ENCODE data around the gene SYNC. TPM values are rescaled to one million over a fixed set of nuclear protein-coding genes. Genes with fewer than 3 reads are reported as not detected.

The SYNC gene
- total RNA-seq (2022) (0.20 TPM in 1 of 2 replicates, not detected in the other), Bru-seq, nascent RNA (percentile 15 among the genes with signal in this experiment), BruChase-seq, experiment 1, labeled RNA remaining after a 2-hour chase (percentile 11 among the genes with signal in this experiment), BruChase-seq, experiment 2, labeled RNA remaining after a 6-hour chase (percentile 7 among the genes with signal in this experiment)
- long read RNA-seq, partial matches to known transcripts: 0 of 182 reads
- long read RNA-seq, other reads (novel, unspliced or antisense): 182 of 182 reads

DNA sequence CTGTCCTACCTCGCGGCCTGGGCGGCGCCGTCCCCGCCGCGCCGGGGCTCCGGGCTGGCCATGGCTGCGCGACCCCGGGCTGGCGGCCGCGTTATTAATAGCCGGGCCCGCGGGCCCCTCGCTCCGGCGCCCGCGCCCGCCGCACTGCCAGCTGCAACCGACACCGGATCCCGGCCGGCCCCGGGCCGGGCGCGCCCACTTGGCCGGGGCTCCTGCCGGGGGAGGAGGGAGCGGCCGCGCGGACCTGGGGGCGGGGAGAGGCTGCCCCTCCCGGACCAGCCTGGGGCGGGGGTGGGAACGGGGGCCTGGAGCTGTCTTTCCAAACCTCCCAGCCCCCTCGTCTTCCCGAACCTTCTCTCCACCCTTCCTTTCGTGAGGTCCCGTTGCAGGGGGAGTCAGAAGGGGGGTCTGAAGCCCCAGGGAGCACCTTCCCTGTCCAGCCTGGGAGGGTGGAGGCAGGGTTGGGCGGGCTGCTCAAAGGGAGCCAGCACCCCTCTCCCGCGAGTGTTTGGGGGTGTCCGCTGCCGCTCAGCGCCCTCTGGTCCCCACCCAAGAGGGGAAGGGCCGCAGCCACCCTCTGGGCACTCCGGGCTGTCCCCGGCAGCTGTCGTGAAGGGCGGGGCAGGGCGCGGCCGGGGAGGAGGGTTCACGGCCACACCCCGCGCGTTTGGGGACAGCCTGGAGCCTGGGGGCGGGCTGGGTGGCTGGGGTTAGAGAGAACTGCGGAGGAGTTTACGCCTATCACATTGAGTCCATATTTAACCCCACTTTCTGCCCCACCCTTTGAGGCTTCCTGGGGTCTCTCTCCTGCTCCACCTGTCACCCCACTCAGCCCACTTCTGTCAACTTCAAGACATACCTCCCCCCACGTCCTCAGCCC, at the start of gene SYNC:
TSS of gene SYNC (minus strand) at position 172 of the 880 bp plus-strand sequence. CDS start at position 62, 110 bp downstream.
- Histone ChIP-seq H3K9me3 (no peaks in the 10 kb centered on the region), H3K4me1 (no peaks in the 10 kb centered on the region), H3K36me3 (ENCODE audit: control insufficient read depth, insufficient read depth, low read length) (no peaks in the 10 kb centered on the region), H3K4me3 (ENCODE audit: low read depth, low read length) (peak within 1 kb of the TSS; percentile 39), H3K27me3 (replicated peaks; ENCODE audit: control insufficient read depth, insufficient read depth, low read length) (no peaks in the 10 kb centered on the region)
- POLR2A ChIA-PET: no interaction called here
- intact Hi-C loops (cut with micrococcal nuclease; ENCODE audit: unreplicated experiment): no loop called here
- TF ChIP-seq, protein P1, sequence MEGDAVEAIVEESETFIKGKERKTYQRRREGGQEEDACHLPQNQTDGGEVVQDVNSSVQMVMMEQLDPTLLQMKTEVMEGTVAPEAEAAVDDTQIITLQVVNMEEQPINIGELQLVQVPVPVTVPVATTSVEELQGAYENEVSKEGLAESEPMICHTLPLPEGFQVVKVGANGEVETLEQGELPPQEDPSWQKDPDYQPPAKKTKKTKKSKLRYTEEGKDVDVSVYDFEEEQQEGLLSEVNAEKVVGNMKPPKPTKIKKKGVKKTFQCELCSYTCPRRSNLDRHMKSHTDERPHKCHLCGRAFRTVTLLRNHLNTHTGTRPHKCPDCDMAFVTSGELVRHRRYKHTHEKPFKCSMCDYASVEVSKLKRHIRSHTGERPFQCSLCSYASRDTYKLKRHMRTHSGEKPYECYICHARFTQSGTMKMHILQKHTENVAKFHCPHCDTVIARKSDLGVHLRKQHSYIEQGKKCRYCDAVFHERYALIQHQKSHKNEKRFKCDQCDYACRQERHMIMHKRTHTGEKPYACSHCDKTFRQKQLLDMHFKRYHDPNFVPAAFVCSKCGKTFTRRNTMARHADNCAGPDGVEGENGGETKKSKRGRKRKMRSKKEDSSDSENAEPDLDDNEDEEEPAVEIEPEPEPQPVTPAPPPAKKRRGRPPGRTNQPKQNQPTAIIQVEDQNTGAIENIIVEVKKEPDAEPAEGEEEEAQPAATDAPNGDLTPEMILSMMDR (IDR thresholded peaks at IDR 0.05; ENCODE audit: insufficient read depth in 1 of 2, low read depth in 1 of 2, low read length in 1 of 2, severe bottlenecking in 1 of 2, unreplicated experiment in 1 of 2): no peak
- Mint-ChIP-seq H3K9me3 (ENCODE audit: unreplicated experiment) (no peaks in the 10 kb centered on the region), H3K27ac (ENCODE audit: unreplicated experiment) (no peak within 1 kb of the TSS), H3K27me3 (ENCODE audit: insufficient read depth, unreplicated experiment) (no peaks in the 10 kb centered on the region), H3K4me1 (ENCODE audit: low read depth, unreplicated experiment) (peaks cover 7% of the 10 kb centered on the region), H3K4me3 (ENCODE audit: unreplicated experiment) (peak within 1 kb of the TSS; percentile 70), H3K36me3 (ENCODE audit: insufficient read depth, unreplicated experiment) (no peaks in the 10 kb centered on the region)
- CTCF ChIA-PET: interaction anchor here (0.6 to 0.8 kb wide), 4 partner anchors 10 to 932 kb away, joined by 3 to 4 read pairs (median 3); no protein-coding TSS in a partner anchor
- BruUV-seq (replicated peaks): no TSS peak
- peak in 1 of 2 experiments; percentile 28 for DNase-seq

DNA sequence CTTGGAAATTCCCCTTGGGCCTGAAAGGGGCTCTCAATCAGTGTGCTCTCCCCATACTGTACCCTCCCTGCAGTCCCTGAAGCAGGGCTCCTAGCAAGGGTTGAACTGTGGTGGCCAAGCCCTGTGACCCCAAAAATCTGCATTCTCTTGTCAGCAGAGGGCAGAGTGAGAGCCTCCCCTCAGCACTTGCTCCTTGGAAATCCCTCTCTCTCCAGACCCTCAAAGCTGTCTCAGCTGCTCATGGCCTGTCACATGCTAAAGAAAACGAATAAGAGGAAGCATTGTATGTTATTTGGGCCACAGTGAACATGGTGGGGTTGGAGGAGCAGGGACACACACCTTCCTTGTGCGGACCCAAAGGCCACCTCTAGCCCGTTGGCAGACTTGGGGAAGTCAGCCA, 47.2 kb upstream of the SYNC start:
- no peaks in the 10 kb centered on the region for H3K36me3 ChIP-seq (ENCODE audit: control insufficient read depth, insufficient read depth, low read length)
- H3K9me3 Mint-ChIP-seq (ENCODE audit: unreplicated experiment): no peaks in the 10 kb centered on the region
- peaks cover 39% of the 10 kb centered on the region for H3K36me3 Mint-ChIP-seq (ENCODE audit: insufficient read depth, unreplicated experiment)
- peaks cover 19% of the 10 kb centered on the region for H3K4me1 Mint-ChIP-seq (ENCODE audit: low read depth, unreplicated experiment)
- intact Hi-C loops (cut with micrococcal nuclease; ENCODE audit: unreplicated experiment): no loop called here
- no peaks in the 10 kb centered on the region for H3K4me1 ChIP-seq
- ChIA-PET POLR2A (interaction anchor here (0.5 kb wide), 1 partner anchor 364 kb away, joined by 4 read pairs; no protein-coding TSS in a partner anchor), CTCF (interaction anchor here (1.0 kb wide), 1 partner anchor 23 kb away, joined by 4 read pairs; no protein-coding TSS in a partner anchor)
- H3K9me3 ChIP-seq: no peaks in the 10 kb centered on the region
- BruUV-seq (replicated peaks): no TSS peak
- no peaks in the 10 kb centered on the region for H3K27me3 ChIP-seq (replicated peaks; ENCODE audit: control insufficient read depth, insufficient read depth, low read length)
- no peak overlapping the region for H3K4me3 ChIP-seq (ENCODE audit: low read depth, low read length)
- no peaks in the 10 kb centered on the region for H3K27me3 Mint-ChIP-seq (ENCODE audit: insufficient read depth, unreplicated experiment)
- TF ChIP-seq, protein P1 (IDR thresholded peaks at IDR 0.05; ENCODE audit: insufficient read depth in 1 of 2, low read depth in 1 of 2, low read length in 1 of 2, severe bottlenecking in 1 of 2, unreplicated experiment in 1 of 2): no peak
- DNase-seq: no peak
- no peak overlapping the region for H3K4me3 Mint-ChIP-seq (ENCODE audit: unreplicated experiment)
- peak overlapping the region; percentile 27 for H3K27ac Mint-ChIP-seq (ENCODE audit: unreplicated experiment)

DNA sequence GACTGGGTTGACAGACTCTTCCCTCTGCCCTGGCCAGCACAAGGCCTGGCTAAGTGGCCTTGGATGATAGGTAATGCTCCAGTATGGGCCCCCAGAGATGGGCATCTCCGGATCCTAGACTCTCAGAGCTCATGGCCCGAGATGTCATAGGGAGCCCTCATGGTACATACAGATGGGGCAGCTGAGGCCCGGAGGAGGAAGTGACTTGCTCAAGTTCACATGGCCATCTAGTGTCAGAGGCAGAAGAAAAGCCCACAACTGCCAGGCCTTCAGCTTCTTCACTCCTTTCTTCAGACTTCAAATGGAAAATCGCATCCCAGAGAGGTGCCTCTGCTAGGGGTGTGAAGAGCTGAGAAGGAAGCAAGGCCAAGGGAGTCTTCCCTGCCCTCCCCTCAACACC, 46.8 kb upstream of the SYNC start:
- Histone ChIP-seq H3K36me3 (ENCODE audit: control insufficient read depth, insufficient read depth, low read length) (no peaks in the 10 kb centered on the region), H3K4me1 (no peaks in the 10 kb centered on the region), H3K9me3 (no peaks in the 10 kb centered on the region), H3K4me3 (ENCODE audit: low read depth, low read length) (no peak overlapping the region), H3K27me3 (replicated peaks; ENCODE audit: control insufficient read depth, insufficient read depth, low read length) (no peaks in the 10 kb centered on the region)
- ChIA-PET CTCF (interaction anchor here (1.0 kb wide), 1 partner anchor 23 kb away, joined by 4 read pairs; no protein-coding TSS in a partner anchor), POLR2A (interaction anchor here (0.5 kb wide), 1 partner anchor 363 kb away, joined by 4 read pairs; no protein-coding TSS in a partner anchor)
- peaks cover 19% of the 10 kb centered on the region for H3K4me1 Mint-ChIP-seq (ENCODE audit: low read depth, unreplicated experiment)
- TF ChIP-seq, protein P1 (IDR thresholded peaks at IDR 0.05; ENCODE audit: insufficient read depth in 1 of 2, low read depth in 1 of 2, low read length in 1 of 2, severe bottlenecking in 1 of 2, unreplicated experiment in 1 of 2): no peak
- peaks cover 40% of the 10 kb centered on the region for H3K36me3 Mint-ChIP-seq (ENCODE audit: insufficient read depth, unreplicated experiment)
- no peaks in the 10 kb centered on the region for H3K27me3 Mint-ChIP-seq (ENCODE audit: insufficient read depth, unreplicated experiment)
- H3K27ac Mint-ChIP-seq (ENCODE audit: unreplicated experiment): peak overlapping the region; percentile 27
- H3K9me3 Mint-ChIP-seq (ENCODE audit: unreplicated experiment): no peaks in the 10 kb centered on the region
- no peak overlapping the region for H3K4me3 Mint-ChIP-seq (ENCODE audit: unreplicated experiment)
- intact Hi-C loops (cut with micrococcal nuclease; ENCODE audit: unreplicated experiment): no loop called here
- BruUV-seq (replicated peaks): no TSS peak
- no peak for DNase-seq
